Measurements from ENCODE around the gene C5orf47.

- TF ChIP-seq POLR2AphosphoS5 (IDR thresholded peaks at IDR 0.05; ENCODE audit: borderline replicate concordance, low read depth, low read length) (no peak), EZH2 (IDR thresholded peaks at IDR 0.05) (no peak), FOXP2 (optimal IDR thresholded peaks at IDR 0.05; ENCODE audit: control extremely low read depth, extremely low read length, insufficient read depth) (no peak)
Observed at GRCh38 chr5:173962436-173962972, 26.5 kb upstream of the C5orf47 start.
